Measurements from ENCODE around the gene PRMT1. TPM values are rescaled to one million over a fixed set of nuclear protein-coding genes. Genes with fewer than 3 reads are reported as not detected.

Gene PRMT1
- polyA plus RNA-seq, 1 of the 3 experiments (the other 2 are of a cell fraction), result 789 TPM

DNA sequence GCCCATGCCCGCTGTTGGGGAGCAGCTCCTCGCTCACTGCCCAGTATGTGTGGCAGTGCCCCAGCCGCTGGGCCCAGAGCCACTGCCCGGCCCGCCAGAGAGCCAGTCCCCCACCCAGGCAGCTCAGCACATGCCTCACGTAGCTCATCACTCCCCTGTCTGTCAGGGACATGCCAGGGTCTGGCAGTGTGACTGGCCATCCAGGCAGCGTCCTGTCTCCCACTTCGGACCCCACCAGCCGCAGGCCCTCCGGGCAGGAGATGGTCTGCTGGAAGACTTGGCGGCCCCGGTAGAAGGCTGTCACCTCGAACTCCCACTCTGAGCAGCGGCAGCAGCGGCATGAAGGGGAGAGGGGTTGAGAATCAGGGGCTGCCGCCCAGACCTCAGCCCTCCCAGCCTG, 15.1 kb upstream of the PRMT1 start:
- Histone ChIP-seq H3K4me2 (no peak overlapping the region), H2AFZ (ENCODE audit: low read depth) (no peak overlapping the region), H3K9me3 (no peaks in the 10 kb centered on the region), H3K9ac (no peak overlapping the region), H3K4me1 (ENCODE audit: control insufficient read depth in 1 of 2, insufficient read depth in 2 of 2, low read depth in 1 of 2, low read length in 1 of 2) (peaks cover 4 to 15% of the 10 kb centered on the region in 2 experiments; a peak in 3 of 4 replicates), H3K36me3 (replicated peaks in 1 of 2; ENCODE audit: control insufficient read depth in 1 of 2, insufficient read depth in 2 of 2, low read length in 1 of 2) (peaks cover 19 to 48% of the 10 kb centered on the region in 2 experiments), H3K79me2 (ENCODE audit: insufficient read depth) (peaks cover 27% of the 10 kb centered on the region), H3K27me3 (ENCODE audit: insufficient read depth) (no peaks in the 10 kb centered on the region), H3K27ac (ENCODE audit: low read depth in 2 of 2, low read length in 1 of 2) (no peak overlapping the region), H3F3A (replicated peaks; ENCODE audit: insufficient read depth) (peaks cover 25% of the 10 kb centered on the region), H4K20me1 (ENCODE audit: insufficient read depth) (no peaks in the 10 kb centered on the region), H3K4me3 (ENCODE audit: low read depth in 2 of 2, low read length in 1 of 2) (no peak overlapping the region), H3K9me2 (no peaks in the 10 kb centered on the region)
- ChIA-PET CTCF (interaction anchor here (9.4 kb wide), 1 partner anchor 14 kb away, joined by 78 read pairs; the partner anchor contains the start of gene PRMT1), POLR2A (no interaction called here)
- WGBS (ENCODE audit: low lambda C conversion rate), result 92% methylated on average over 2 of the region's 16 CpGs
- no peak for DNase-seq
- no peak for TF ChIP-seq NRF1 (IDR thresholded peaks at IDR 0.05; ENCODE audit: low read depth, low read length)
- TF ChIP-seq, protein P1, sequence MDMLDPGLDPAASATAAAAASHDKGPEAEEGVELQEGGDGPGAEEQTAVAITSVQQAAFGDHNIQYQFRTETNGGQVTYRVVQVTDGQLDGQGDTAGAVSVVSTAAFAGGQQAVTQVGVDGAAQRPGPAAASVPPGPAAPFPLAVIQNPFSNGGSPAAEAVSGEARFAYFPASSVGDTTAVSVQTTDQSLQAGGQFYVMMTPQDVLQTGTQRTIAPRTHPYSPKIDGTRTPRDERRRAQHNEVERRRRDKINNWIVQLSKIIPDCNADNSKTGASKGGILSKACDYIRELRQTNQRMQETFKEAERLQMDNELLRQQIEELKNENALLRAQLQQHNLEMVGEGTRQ (IDR thresholded peaks at IDR 0.05; ENCODE audit: borderline replicate concordance, low read depth, low read length), result no peak
- TF ChIP-seq, protein P2, sequence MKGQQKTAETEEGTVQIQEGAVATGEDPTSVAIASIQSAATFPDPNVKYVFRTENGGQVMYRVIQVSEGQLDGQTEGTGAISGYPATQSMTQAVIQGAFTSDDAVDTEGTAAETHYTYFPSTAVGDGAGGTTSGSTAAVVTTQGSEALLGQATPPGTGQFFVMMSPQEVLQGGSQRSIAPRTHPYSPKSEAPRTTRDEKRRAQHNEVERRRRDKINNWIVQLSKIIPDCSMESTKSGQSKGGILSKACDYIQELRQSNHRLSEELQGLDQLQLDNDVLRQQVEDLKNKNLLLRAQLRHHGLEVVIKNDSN (IDR thresholded peaks at IDR 0.05; ENCODE audit: borderline replicate concordance, low read depth), result no peak
- TF ChIP-seq MEF2A (IDR thresholded peaks at IDR 0.05; ENCODE audit: borderline replicate concordance, low read depth), result no peak

DNA sequence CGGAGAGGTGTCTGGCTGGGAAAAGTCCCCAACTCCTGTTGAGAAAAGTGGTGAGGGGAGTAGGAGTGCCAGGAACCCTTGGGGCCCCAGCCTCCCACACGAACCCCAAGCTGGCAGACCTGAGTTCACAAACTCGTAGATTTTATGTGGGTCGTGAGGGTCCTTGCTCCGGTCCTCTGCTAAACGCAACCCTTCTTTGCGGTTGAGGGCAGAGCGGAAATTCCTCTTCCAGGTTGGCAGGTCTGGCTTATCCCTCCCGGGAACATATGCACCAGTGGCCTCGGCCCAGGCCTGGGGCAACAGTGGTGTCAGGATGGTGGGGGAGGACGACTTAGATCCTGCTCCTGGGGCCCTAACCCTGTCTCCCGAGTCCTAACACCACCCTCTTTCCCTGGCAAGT, 13.8 kb upstream of the PRMT1 start:
- CTCF ChIA-PET, result interaction anchor here (9.4 kb wide), 1 partner anchor 13 kb away, joined by 78 read pairs; the partner anchor contains the start of gene PRMT1
- POLR2A ChIA-PET, result interaction anchor here (2.2 kb wide), 1 partner anchor 17 kb away, joined by 7 read pairs; no protein-coding TSS in a partner anchor
- Histone ChIP-seq H3K9me3 (no peaks in the 10 kb centered on the region), H3K4me1 (ENCODE audit: control insufficient read depth in 1 of 2, insufficient read depth in 2 of 2, low read depth in 1 of 2, low read length in 1 of 2) (peaks cover 9 to 15% of the 10 kb centered on the region in 2 experiments; a peak in 3 of 4 replicates), H3K9ac (no peak overlapping the region), H3K27ac (ENCODE audit: low read depth in 2 of 2, low read length in 1 of 2) (no peak overlapping the region; a peak in 1 of 4 replicates), H4K20me1 (ENCODE audit: insufficient read depth) (no peaks in the 10 kb centered on the region), H3K9me2 (no peaks in the 10 kb centered on the region), H3K27me3 (ENCODE audit: insufficient read depth) (no peaks in the 10 kb centered on the region), H3K79me2 (ENCODE audit: insufficient read depth) (peaks cover 30% of the 10 kb centered on the region), H3K4me2 (no peak overlapping the region), H3K36me3 (replicated peaks in 1 of 2; ENCODE audit: control insufficient read depth in 1 of 2, insufficient read depth in 2 of 2, low read length in 1 of 2) (peaks cover 19 to 37% of the 10 kb centered on the region in 2 experiments), H3F3A (replicated peaks; ENCODE audit: insufficient read depth) (peaks cover 25% of the 10 kb centered on the region), H3K4me3 (ENCODE audit: low read depth in 2 of 2, low read length in 1 of 2) (no peak overlapping the region), H2AFZ (ENCODE audit: low read depth) (no peak overlapping the region)
- WGBS (ENCODE audit: low lambda C conversion rate), result 89% methylated on average over 6 of the region's 12 CpGs
- TF ChIP-seq TCF12 (IDR thresholded peaks at IDR 0.05) (no peak), ELF1 (IDR thresholded peaks at IDR 0.05) (no peak), YY1 (IDR thresholded peaks at IDR 0.05; ENCODE audit: low read depth) (no peak), GATA2 (CRISPR knock-in tag; IDR thresholded peaks at IDR 0.05) (no peak), MXI1 (IDR thresholded peaks at IDR 0.05; ENCODE audit: low read depth, low read length) (no peak), RAD21 (IDR thresholded peaks at IDR 0.05; ENCODE audit: low read length) (no peak), MEF2A (IDR thresholded peaks at IDR 0.05; ENCODE audit: borderline replicate concordance, low read depth) (no peak)
- TF ChIP-seq, protein P3, sequence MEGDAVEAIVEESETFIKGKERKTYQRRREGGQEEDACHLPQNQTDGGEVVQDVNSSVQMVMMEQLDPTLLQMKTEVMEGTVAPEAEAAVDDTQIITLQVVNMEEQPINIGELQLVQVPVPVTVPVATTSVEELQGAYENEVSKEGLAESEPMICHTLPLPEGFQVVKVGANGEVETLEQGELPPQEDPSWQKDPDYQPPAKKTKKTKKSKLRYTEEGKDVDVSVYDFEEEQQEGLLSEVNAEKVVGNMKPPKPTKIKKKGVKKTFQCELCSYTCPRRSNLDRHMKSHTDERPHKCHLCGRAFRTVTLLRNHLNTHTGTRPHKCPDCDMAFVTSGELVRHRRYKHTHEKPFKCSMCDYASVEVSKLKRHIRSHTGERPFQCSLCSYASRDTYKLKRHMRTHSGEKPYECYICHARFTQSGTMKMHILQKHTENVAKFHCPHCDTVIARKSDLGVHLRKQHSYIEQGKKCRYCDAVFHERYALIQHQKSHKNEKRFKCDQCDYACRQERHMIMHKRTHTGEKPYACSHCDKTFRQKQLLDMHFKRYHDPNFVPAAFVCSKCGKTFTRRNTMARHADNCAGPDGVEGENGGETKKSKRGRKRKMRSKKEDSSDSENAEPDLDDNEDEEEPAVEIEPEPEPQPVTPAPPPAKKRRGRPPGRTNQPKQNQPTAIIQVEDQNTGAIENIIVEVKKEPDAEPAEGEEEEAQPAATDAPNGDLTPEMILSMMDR (IDR thresholded peaks at IDR 0.05), result no peak
- TF ChIP-seq, protein P1 (IDR thresholded peaks at IDR 0.05; ENCODE audit: borderline replicate concordance, low read depth, low read length), result no peak
- TF ChIP-seq, protein P4, sequence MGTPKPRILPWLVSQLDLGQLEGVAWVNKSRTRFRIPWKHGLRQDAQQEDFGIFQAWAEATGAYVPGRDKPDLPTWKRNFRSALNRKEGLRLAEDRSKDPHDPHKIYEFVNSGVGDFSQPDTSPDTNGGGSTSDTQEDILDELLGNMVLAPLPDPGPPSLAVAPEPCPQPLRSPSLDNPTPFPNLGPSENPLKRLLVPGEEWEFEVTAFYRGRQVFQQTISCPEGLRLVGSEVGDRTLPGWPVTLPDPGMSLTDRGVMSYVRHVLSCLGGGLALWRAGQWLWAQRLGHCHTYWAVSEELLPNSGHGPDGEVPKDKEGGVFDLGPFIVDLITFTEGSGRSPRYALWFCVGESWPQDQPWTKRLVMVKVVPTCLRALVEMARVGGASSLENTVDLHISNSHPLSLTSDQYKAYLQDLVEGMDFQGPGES (IDR thresholded peaks at IDR 0.05; ENCODE audit: low read depth, low read length), result no peak
- no peak for DNase-seq

All from SK-N-SH (cell line).